OCI-LY1 (cell line): ENCODE measurements around the gene SIRT5.

Experiments used
- H2AFZ ChIP-seq: fragments of 200-600 bp; sonication (generic), shearing (Covaris generic); 2 replicates; pipeline ENCODE4 v1.6.0; 2014; ENCODE audit warnings: antibody characterized with exemption, mild to moderate bottlenecking, low read length
- H3F3A ChIP-seq: fragments of 200-600 bp; sonication (generic), shearing (Covaris generic); 2 replicates; pipeline ENCODE4 v1.6.0; 2014; ENCODE audit warnings: mild to moderate bottlenecking, antibody characterized with exemption, low read length, moderate library complexity; ENCODE audit not compliant: insufficient read depth
- H3K27ac ChIP-seq: fragments of 200-600 bp; sonication (generic); 2 replicates; pipeline ENCODE4 v1.5.1; 2014; ENCODE audit warnings: low read length, mixed run types, mild to moderate bottlenecking, low read depth; ENCODE audit not compliant: poor library complexity, severe bottlenecking
- H3K27me3 ChIP-seq: fragments of 200-600 bp; sonication (generic); 2 replicates; pipeline ENCODE4 v1.6.0; 2014; ENCODE audit warnings: antibody characterized with exemption, mild to moderate bottlenecking, low read length, moderate library complexity; ENCODE audit not compliant: insufficient read depth
- H3K36me3 ChIP-seq: fragments of 200-600 bp; sonication (generic); 2 replicates; pipeline ENCODE4 v1.6.1; 2014; ENCODE audit warnings: mild to moderate bottlenecking, antibody characterized with exemption, low read length, moderate library complexity, mixed read lengths; ENCODE audit not compliant: insufficient read depth
- H3K4me1 ChIP-seq: fragments of 200-600 bp; sonication (generic); 2 replicates; pipeline ENCODE4 v1.5.1; 2014; ENCODE audit warnings: mild to moderate bottlenecking, low read length, moderate library complexity; ENCODE audit not compliant: insufficient read depth, severe bottlenecking
- H3K4me2 ChIP-seq: fragments of 200-600 bp; sonication (generic), shearing (Covaris generic); 2 replicates; pipeline ENCODE4 v1.6.1; 2014; ENCODE audit warnings: low read length
- H3K4me3 ChIP-seq: fragments of 200-600 bp; sonication (generic); 2 replicates; pipeline ENCODE4 v1.5.1; 2014; ENCODE audit warnings: low read length, low read depth, mild to moderate bottlenecking, mixed read lengths; ENCODE audit not compliant: poor library complexity, severe bottlenecking
- H3K79me2 ChIP-seq: fragments of 200-600 bp; shearing (Covaris generic); 2 replicates; pipeline ENCODE4 v1.6.1; 2016; ENCODE audit warnings: mixed run types, low read length, mixed read lengths; ENCODE audit not compliant: insufficient read depth
- H3K9ac ChIP-seq: fragments of 200-600 bp; sonication (generic), shearing (Covaris generic); 2 replicates; pipeline ENCODE4 v1.6.1; 2014; ENCODE audit warnings: mild to moderate bottlenecking, low read length, mixed read lengths
- H3K9me2 ChIP-seq: fragments of 200-600 bp; sonication (generic), shearing (Covaris generic); 2 replicates; pipeline ENCODE4 v1.6.1; 2014; ENCODE audit warnings: low read depth, mild to moderate bottlenecking, low read length, mixed read lengths
- H3K9me3 ChIP-seq: fragments of 200-600 bp; shearing (Covaris generic); 2 replicates; pipeline ENCODE4 v1.6.1; 2014; ENCODE audit warnings: low read length, mixed read lengths
- H4K20me1 ChIP-seq: fragments of 200-600 bp; sonication (generic), shearing (Covaris generic); 2 replicates; pipeline ENCODE4 v1.6.0; 2016; ENCODE audit warnings: mild to moderate bottlenecking, low read length; ENCODE audit not compliant: insufficient read depth
- EZH2 ChIP-seq: fragments of 200-600 bp; sonication (generic), shearing (Covaris generic); IDR thresholded peaks from 2 replicates; pipeline ENCODE4 v1.8.0; 2017; ENCODE audit warnings: borderline replicate concordance, mixed run types, mild to moderate bottlenecking, antibody characterized with exemption, low read length, moderate library complexity, mixed read lengths
- TF ChIP-seq, protein P1 (sequence below): fragments of 200-600 bp; sonication (generic), shearing (Covaris generic); IDR thresholded peaks from 2 replicates; pipeline ENCODE4 v1.5.1; 2017; ENCODE audit warnings: mild to moderate bottlenecking, antibody characterized with exemption, low read length, moderate library complexity, mixed read lengths

The SIRT5 gene

DNA sequence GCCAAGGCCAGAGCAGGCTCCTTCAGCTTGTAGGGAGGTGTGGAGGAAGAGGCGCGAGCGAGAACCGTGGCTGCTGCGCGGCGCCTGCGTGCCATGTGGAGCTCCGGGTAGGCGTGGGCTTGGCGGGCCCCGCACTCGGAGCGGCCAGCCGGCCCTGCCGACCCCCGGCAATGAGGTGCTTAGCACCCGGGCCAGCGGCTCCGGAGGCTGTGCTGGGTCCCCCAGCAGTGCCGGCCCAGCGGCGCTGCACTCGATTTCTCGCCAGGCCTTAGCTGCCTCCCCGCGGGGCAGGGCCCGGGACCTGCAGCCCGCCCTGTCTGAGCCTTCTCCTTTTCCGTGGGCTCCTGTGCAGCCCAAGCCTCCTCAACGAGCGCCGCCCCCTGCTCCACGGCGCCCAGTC is 32.9 kb upstream of the SIRT5 start:
- no peaks in the 10 kb centered on the region for H3K9me2 ChIP-seq
- no peaks in the 10 kb centered on the region for H3K79me2 ChIP-seq
- H3F3A ChIP-seq: no peaks in the 10 kb centered on the region
- H3K27me3 ChIP-seq: no peaks in the 10 kb centered on the region
- no peak overlapping the region for H3K27ac ChIP-seq
- no peak overlapping the region for H2AFZ ChIP-seq
- no peak overlapping the region for H3K9ac ChIP-seq
- no peak overlapping the region for H3K4me3 ChIP-seq
- H3K36me3 ChIP-seq: no peaks in the 10 kb centered on the region
- peaks cover 26% of the 10 kb centered on the region for H3K4me1 ChIP-seq
- H3K9me3 ChIP-seq: no peaks in the 10 kb centered on the region; the same call in 1 of the 2 replicates
- no peak for TF ChIP-seq EZH2
- TF ChIP-seq, protein P1, sequence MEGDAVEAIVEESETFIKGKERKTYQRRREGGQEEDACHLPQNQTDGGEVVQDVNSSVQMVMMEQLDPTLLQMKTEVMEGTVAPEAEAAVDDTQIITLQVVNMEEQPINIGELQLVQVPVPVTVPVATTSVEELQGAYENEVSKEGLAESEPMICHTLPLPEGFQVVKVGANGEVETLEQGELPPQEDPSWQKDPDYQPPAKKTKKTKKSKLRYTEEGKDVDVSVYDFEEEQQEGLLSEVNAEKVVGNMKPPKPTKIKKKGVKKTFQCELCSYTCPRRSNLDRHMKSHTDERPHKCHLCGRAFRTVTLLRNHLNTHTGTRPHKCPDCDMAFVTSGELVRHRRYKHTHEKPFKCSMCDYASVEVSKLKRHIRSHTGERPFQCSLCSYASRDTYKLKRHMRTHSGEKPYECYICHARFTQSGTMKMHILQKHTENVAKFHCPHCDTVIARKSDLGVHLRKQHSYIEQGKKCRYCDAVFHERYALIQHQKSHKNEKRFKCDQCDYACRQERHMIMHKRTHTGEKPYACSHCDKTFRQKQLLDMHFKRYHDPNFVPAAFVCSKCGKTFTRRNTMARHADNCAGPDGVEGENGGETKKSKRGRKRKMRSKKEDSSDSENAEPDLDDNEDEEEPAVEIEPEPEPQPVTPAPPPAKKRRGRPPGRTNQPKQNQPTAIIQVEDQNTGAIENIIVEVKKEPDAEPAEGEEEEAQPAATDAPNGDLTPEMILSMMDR: no peak
- H4K20me1 ChIP-seq: no peaks in the 10 kb centered on the region
- H3K4me2 ChIP-seq: no peak overlapping the region

DNA sequence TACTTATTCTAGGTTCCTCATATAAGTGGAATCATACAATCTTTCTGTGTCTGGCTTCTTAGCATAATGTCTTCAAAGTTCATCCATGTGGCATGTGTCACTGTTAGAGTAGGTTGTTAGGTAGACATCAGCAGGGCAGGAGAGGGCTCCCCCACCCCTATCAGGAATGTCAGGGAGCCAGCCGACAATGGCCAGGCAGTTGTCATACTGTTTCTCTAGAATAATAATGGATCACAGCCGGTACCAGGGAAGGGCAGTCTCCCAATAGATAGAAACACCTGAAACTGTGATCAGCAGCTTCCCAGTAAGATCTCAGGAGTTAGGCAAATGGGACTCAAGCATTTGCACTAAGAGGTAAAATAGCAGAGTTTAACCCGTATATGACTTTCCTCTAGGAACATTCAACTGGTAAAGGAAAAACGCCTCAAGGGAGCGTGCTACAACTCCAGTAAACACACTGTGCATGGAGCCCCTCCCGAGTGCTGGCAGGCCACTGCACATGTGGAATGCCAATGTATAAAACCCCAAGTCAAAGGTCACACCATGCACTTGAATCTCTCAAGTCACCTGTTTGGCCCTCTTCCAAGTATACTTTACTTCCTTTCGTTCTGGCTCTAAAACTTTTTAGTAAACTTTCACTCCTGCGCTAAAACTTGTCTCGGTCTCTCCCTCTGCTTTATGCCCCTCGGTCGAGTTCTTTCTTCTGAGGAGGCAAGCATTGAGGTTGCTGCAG is 29.8 kb upstream of the SIRT5 start:
- Histone ChIP-seq H3K27ac (no peak overlapping the region), H4K20me1 (no peaks in the 10 kb centered on the region), H3K9me3 (no peaks in the 10 kb centered on the region; the same call in 1 of the 2 replicates), H3K79me2 (no peaks in the 10 kb centered on the region), H3K4me1 (peaks cover 3% of the 10 kb centered on the region), H3F3A (no peaks in the 10 kb centered on the region), H3K27me3 (no peaks in the 10 kb centered on the region), H3K9ac (no peak overlapping the region), H3K4me2 (no peak overlapping the region), H3K36me3 (no peaks in the 10 kb centered on the region), H3K9me2 (no peaks in the 10 kb centered on the region), H3K4me3 (no peak overlapping the region), H2AFZ (no peak overlapping the region)
- TF ChIP-seq, protein P1: no peak
- TF ChIP-seq EZH2: no peak

DNA sequence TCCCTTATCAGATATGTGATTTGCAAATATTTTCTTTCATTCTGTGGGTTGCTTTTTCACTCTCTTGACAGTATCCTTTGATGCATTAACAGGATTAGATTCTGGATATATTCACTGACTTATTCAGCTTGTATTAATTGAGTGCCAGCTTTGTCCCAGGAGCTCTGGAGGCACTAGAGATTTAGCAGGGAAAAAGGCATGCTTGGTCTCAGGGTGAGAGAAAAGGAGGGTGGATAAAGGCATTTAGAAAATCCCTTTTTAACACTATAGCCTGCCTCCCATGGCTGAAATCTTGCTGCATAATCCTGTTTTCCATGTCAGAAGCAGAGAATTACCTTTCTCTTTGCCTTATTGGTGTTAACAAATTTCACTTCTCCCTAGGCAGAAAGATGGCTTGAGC is 28.5 kb upstream of the SIRT5 start:
- H3K27me3 ChIP-seq: no peaks in the 10 kb centered on the region
- no peak overlapping the region for H3K9ac ChIP-seq
- no peaks in the 10 kb centered on the region for H3F3A ChIP-seq
- H4K20me1 ChIP-seq: no peaks in the 10 kb centered on the region
- no peaks in the 10 kb centered on the region for H3K36me3 ChIP-seq
- H3K9me3 ChIP-seq: no peaks in the 10 kb centered on the region
- no peak overlapping the region for H3K4me3 ChIP-seq
- H3K79me2 ChIP-seq: no peaks in the 10 kb centered on the region
- no peaks in the 10 kb centered on the region for H3K4me1 ChIP-seq
- H3K27ac ChIP-seq: no peak overlapping the region
- H3K4me2 ChIP-seq: no peak overlapping the region
- TF ChIP-seq EZH2: no peak
- TF ChIP-seq, protein P1: no peak
- no peak overlapping the region for H2AFZ ChIP-seq
- no peaks in the 10 kb centered on the region for H3K9me2 ChIP-seq
